Right ventricle myocardium superior (tissue), 1 donor: ENCODE data around the gene CCDC85C. TPM values are rescaled to one million over a fixed set of nuclear protein-coding genes. Genes with fewer than 3 reads are reported as not detected.

Experiments used
- ATAC-seq: fragments of 200-7000 bp; cut with Tn5 transposase; one replicate; pipeline ENCODE4 v1.9.1; 2020; ENCODE audit warnings: mild to moderate bottlenecking; ENCODE audit not compliant: poor library complexity
- DNase-seq: peaks from one replicate; pipeline ENCODE4 v3.0.0-alpha.2; 2020
- intact Hi-C: fragments of 100-400 bp; cut with DNase I; formaldehyde crosslinking; loops from one replicate; pipeline ENCODE4 v1.11.2; 2022
- total RNA-seq: library from RNA; stranded (reverse); fragmentation: NEBNext Ultra II Directional; extraction: Animal tissue kit (Norgen Biotek cat#: 25700); gene quantifications from one replicate; pipeline ENCODE4 v1.2.1, GENCODE V29; 2021
- donor health status: DM: no; HTN: yes; CAD: no; lungs with severe emphysema.

Gene CCDC85C
- total RNA-seq, 1 donor from 2014 or later, result 46.6 TPM

DNA sequence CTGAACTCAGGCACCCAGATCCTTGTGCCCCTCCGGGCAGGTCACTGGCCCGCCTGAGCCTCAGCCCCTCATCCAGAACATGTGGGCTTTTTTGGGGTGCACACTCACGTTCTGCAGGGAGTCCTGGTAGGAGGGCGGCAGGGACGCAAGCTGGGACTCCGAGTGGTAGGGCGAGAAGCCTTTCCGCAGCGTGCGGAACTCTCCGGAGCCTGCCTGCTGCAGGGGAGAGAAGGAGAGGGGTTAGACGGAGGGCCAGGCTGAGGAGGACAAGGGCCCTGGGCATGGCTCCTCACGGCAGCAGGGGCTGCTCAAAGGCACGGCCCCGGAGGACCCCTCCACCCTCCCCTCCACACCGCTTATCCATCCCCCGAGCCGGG lies 82.0 kb downstream of the CCDC85C start:
- ATAC-seq, result no peak
- intact Hi-C loops, result no loop called here
- peak; percentile 34 for DNase-seq

DNA sequence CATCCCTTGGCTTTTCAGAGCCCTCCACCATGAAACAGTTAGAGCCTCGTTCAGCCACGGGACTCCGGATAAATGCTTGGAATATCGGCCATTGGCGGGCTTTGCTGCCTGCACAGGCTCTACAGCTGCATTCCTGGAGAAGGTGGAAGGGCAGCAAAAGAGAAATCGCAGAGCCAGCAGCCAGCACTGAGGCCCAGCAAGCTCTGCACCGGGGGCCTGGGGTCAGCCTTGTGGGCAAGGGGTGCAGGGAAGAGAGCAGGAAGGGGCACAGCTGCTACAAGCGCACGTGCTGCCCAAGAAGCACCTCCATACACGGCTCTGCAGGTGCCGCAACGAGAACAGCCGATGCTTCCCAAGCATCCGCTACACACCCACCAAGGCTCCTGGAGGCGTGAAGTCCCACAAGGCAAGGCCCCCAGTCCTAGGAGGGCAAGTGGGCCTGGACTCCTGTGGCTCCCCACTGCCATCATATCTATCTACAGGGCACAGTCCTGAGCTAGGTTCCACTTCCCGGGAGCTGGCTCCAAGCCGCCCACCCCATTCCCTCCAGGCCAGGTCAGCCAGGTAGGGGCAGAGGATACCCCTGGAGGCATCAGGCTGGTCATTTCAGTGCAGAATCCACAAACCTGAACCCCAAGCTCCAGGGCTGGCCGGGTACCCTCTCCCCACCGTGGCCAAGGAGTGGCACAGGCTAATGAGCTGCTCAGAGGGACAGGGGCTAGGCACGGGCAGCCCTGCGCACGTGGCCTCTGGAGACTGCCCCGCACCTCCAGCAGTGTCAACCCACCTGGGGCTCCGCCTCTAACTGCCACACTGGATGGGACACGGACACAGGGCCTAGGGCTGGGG lies 82.6 kb downstream of the CCDC85C start:
- intact Hi-C loops, result no loop called here
- DNase-seq, result peak; percentile 33
- no peak for ATAC-seq

- intact Hi-C loops, result no loop called here
- DNase-seq (peak; percentile 24), ATAC-seq (no peak)
These were observed 83.4 kb downstream of the CCDC85C start for GRCh38 chr14:99520571-99521081.

- DNase-seq (no peak), ATAC-seq (no peak)
- intact Hi-C loops, result loop anchor here (2.0 kb wide), 1 partner anchor 109 kb away; no protein-coding TSS in a partner anchor
These were observed 84.0 kb downstream of the CCDC85C start for GRCh38 chr14:99519931-99520421.

- intact Hi-C loops, result loop anchor here (2.0 kb wide), 1 partner anchor 109 kb away; no protein-coding TSS in a partner anchor
- DNase-seq (peak; percentile 9), ATAC-seq (no peak)
These were observed 84.6 kb downstream of the CCDC85C start for GRCh38 chr14:99519347-99519881.

- ATAC-seq (peak; percentile 84), DNase-seq (peak; percentile 86)
- intact Hi-C loops, result loop anchor here (2.0 kb wide), 1 partner anchor 110 kb away; no protein-coding TSS in a partner anchor
These were observed 85.3 kb downstream of the CCDC85C start for GRCh38 chr14:99518441-99519346.

DNA sequence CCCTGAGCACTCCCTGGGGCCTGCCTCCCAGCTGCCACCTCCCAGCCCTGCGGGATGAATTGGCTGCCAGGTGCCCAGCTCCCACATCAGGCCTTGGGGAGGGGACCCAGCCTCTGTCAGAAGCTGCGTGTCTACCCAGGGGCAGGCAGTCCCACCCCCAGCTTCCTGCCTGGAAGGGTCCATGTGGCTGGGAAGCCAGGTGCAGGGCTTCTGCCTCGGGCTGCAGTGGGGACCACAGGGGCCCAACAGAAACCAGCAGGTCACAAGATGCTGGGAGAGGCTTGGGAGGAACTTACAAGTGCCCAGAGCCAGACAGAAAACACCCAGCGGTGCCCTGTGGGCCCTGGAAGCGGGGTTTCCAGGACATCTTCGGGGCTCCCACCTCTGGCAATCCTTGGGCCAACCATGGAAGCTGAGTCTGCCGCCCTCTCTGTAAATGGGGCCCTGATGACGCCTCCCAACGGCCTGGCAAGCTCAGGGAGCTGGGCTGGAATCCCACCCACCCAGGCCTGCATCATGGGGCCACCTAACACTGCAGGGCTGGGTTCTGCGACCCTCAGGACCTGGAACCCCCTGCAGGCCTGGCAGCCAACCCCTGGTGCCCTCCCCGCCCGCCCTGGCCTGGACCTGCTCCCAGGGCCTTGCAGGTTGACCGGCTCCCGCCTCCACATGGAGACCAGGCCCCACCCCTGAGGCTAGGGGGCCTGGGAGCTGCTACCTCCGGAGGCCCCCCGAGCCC lies 86.2 kb downstream of the CCDC85C start:
- ATAC-seq (no peak), DNase-seq (peak; percentile 30)
- intact Hi-C loops, result loop anchor here (2.0 kb wide), 1 partner anchor 111 kb away; no protein-coding TSS in a partner anchor

- ATAC-seq, result no peak
- no peak for DNase-seq
- intact Hi-C loops, result no loop called here
These were observed 87.0 kb downstream of the CCDC85C start for GRCh38 chr14:99516871-99517642.

GRCh38 chr14:99516156-99516870 lies 87.7 kb downstream of the CCDC85C start:
- no peak for ATAC-seq
- intact Hi-C loops, result no loop called here

DNA sequence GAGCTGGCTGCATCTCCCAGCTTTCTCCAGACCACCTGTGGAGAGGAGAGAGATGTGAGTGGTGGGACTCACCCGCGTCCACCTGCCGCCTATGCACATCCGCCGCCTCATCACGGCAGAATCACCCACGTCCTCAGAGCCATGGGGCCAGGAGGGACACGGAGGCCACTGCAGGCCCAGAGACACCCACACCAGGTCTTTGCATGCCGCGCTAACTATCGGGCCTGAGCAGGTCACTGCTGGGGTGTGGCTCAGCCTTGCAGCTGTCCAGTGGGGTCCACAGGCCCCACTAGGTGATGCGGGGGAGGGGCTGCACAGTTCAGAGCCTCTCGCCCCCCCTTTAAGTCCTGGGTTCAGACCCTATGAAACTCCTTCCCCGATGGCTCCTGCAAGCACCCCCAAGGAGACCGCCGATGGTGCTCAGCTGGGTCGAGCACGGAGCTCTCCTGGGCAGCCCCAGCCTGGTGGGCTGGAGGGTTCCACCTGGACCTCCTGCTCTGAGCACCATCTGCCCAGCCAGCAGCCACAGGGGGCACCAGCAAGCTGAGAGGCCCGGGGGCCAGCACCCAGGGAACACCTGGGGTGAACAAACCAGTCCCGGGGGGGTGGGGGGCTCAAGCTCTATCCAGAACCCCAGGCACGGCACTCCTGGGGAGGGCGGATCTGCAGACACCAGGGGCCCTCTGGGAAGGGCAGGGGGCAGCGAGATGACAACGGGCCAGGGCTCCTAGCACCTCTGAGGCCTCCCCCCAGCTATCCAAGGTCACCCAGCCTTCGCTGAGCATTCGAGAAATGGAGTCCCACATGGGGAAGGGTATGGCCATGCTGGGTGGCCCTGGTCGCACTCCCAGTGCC lies 88.5 kb downstream of the CCDC85C start:
- intact Hi-C loops, result no loop called here
- no peak for DNase-seq
- ATAC-seq, result no peak

More at GRCh38 chr14:99516156-99516870, 87.7 kb downstream of the CCDC85C start:
- no peak for DNase-seq

GRCh38 chr14:99514552-99515300 lies 89.3 kb downstream of the CCDC85C start:
- ATAC-seq (no peak), DNase-seq (no peak)
- intact Hi-C loops, result no loop called here

DNA sequence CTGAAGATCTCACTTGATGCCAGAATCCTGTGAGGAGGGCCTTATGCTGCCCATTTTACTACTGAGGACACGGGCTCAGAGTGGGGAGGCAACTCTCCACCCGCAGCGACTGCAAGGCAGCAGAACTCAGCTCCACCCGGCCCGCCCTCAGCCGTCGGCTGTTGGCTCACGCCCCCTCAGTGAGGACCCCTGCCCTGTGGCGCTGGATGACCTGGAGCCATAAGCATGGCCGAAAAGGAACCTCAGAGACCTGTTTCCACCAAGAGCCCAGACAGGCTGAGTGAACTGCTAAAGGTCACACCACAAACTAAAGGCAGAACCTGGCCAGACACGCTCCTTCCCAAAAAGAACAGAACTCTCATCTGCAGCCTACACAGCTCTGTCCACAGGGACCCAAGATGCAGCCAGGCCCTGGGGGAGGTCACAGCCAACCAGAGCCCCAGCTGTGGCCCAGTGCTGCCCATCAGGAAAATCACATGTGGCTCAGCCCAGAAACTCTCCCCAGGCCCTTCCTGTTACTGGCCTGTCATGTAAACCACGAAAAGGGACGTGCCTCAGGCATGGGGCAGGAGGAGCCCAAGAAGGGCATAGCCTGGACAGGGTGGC lies 90.0 kb downstream of the CCDC85C start:
- intact Hi-C loops, result no loop called here
- no peak for DNase-seq
- no peak for ATAC-seq

GRCh38 chr14:99513183-99513694 lies 90.8 kb downstream of the CCDC85C start:
- no peak for ATAC-seq
- DNase-seq, result no peak
- intact Hi-C loops, result no loop called here

- ATAC-seq (no peak), DNase-seq (no peak)
- intact Hi-C loops, result no loop called here
These were observed 91.3 kb downstream of the CCDC85C start for GRCh38 chr14:99512571-99513182.
